Stimulated activated CD4-positive, alpha-beta T cell treated with anti-CD3 and anti-CD28 coated beads, Interleukin-4, amount 100 ng/mL, for 1 hour (primary cell): ENCODE measurements around the gene TOP2B.

ENCODE experiments used
- DNase-seq: peaks from one replicate; pipeline ENCODE4 v3.0.0-alpha.2; 2020

The TOP2B gene

GRCh38 chr3:25665315-25666280 lies 891 bp upstream of the TOP2B start:
- DNase-seq = no peak

DNA sequence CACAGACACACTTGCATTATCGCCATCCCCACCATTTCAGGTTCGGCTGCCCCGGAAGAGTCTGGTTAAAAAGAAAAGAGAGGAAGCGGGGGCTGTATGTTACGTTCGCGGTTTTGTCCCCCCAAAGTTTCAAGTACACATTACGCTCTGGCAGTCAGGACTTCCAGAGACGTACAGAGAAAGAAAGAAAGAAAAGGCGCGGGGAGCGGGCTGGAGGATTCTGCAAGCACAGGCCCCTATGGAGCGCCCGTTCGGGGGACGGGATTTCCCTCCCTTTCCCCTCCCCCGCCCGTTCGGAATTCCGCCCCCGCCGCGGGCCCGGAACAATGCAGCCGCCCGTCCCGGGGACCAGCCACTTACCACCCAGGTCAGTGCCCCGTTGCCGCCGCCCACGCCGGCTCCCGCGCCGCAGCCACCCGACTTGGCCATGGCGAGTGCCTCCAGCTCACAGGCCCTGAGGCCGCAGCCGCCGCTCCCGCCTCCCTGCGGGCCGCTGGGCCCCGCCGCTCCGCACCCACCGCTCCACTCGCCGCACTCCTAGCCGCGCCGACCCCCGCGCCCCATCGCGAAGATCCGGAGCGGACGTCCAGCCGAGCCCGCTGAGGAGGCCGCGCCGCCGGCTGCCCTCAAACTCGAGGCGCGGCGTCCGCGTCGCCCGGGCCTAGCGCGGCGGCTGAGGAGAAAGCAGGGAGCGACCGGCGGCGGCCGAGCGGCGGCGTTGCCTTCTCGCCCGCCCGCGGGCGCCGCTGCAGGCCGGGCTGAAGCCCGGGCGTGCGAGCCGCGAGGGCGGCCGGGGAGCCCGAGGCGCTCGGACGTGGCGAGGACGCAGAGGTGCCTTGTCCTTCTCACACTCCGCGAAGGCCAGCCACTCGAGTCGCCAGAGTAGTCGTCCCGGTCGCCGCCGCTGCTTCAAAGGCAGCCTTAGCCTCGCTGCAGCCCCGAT lies 567 bp downstream of the TOP2B start:
- peak; percentile 73 for DNase-seq

- no peak for DNase-seq
These were observed 1.3 kb downstream of the TOP2B start for GRCh38 chr3:25663347-25663868.

- no peak for DNase-seq
These were observed 1.9 kb downstream of the TOP2B start for GRCh38 chr3:25662736-25663320.

GRCh38 chr3:25661694-25662437 lies 2.8 kb downstream of the TOP2B start:
- DNase-seq = no peak

DNA sequence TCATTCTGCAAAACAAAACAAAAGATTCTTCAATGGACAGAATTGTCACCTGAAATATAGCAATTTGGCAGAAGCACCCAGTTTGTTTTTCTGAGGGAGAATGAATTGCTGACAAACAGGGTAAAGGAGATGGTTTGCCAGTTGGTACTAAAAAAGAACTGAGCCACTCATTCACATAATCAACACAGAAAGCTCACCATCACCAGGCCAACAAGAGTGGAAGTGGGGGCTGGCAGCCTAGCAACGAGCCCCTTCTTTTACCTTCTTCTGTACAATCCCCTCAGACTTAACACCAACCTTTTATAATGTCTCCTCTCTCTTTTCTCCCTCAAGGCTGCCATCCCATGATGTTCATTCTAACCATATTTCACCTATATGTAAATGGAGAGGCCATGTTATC lies 5.9 kb downstream of the TOP2B start:
- DNase-seq = no peak

GRCh38 chr3:25657293-25657692 lies 7.4 kb downstream of the TOP2B start:
- no peak for DNase-seq

DNA sequence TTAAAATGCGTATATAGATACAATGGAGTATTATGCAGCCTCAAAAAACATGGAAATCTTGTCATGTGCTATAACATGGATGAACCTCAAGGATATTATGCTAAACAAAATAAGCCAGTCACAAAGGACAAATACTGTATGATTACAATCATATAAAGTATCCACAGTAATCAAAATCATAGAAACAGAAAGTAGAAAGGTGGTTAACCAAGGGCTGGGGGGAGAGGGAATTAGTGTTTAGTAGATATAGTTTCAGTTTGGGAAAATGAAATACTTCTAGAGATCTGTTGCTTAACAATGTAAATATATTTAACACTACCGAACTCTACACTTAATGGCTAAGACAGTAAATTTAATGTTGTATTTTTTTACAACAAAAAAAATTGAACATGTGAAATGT lies 9.0 kb downstream of the TOP2B start:
- no peak for DNase-seq

GRCh38 chr3:25654576-25654975 lies 10.1 kb downstream of the TOP2B start:
- DNase-seq = no peak

- no peak for DNase-seq
These were observed 11.4 kb downstream of the TOP2B start for GRCh38 chr3:25653322-25653721.

DNA sequence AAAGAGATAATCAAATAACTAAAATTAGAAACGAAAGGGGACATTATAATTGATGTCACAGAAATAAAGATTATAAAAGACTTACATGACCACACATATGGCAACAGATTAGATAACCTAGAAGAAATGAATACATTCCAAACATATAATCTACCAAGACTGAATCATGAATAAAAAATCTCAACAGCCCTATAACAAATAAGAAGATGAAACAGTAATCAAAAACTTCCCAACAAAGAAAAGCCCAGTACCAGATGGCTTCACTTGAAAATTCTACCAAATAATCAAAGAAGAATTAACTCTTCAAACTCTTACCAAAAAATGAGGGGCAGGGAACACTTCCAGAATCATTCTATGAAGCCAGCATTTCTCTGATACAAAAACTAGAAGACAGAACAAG lies 11.8 kb downstream of the TOP2B start:
- DNase-seq = no peak

DNA sequence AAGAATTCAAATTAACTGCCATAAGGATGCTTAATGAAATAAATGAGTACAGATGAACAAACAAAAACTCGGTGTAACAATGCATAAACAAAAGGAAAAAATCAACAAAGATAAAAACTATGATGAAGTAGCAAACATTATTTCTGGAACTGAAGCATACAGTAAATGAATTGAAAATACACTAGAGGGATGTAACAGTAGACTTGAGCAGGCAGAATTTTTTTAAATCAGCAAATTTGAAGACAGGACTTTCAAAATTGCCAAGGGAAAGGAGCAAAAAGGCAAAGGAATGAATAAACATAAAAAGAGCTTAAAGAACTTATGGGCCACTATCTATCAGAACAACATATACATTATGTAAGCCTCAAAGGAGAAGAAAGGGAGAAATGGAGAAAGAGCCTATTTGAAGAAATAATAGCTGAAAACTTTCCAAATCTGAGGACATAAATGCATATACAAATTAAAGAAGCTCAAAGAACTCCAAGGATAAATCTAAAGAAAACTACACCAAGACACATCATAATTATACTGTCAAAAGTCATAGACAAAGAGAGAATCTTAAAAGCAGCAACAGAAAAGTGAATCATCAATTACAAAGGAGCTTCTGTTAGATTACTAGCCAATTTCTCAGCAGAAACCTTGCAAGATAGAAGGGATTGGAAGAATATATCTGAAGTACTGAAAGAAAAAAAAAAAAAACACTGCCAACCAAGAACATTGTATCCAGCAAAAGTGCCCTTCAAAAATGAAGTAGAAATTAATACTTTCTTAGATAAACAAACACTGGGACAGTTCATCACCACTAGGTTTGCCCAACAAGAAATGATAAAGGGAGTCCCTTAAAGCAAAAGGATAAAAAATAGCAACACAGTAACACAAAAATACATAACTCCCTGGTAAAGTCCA lies 15.5 kb downstream of the TOP2B start:
- no peak for DNase-seq

- DNase-seq = peak; percentile 67
These were observed 16.6 kb downstream of the TOP2B start for GRCh38 chr3:25648107-25648535.

GRCh38 chr3:25635038-25635437 lies 29.7 kb downstream of the TOP2B start:
- no peak for DNase-seq

DNA sequence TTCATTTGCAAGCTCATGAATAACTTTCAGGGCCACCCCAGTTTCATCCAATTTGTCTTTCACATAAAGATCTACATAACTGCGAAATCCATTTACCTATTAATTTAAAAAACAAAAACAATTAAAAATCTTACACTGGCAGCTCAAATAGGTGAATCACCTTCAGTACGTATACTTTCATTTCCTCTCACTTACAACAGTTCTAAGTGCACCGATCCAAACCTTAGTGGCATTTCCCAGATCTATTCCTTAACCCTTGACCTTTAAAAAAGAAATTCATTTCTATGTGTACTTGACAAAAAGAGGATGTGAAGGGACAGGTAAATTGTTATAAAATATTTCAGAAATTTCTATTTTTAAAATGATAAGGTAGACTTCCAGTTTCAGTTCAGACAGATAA lies 30.8 kb downstream of the TOP2B start:
- DNase-seq = no peak

DNA sequence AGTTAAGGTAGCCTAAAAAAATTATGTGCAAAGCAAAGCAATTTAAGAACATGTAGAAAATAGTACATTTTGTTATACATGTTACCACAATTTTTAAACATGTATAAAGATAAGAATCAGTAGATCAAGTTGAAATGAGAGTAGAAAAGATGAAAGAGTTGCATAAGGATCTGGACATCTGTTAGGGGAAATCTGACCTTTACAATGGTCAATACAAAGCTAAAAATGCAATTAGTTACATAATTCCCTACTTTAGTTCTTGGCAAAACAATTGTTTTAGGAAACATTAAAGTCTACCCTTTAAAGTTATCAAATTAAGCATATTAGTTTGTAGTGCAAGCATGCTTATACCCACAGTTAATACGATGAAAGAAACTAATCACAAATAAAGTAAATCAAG lies 32.7 kb downstream of the TOP2B start:
- DNase-seq = no peak

- no peak for DNase-seq
These were observed 43.6 kb downstream of the TOP2B start for GRCh38 chr3:25621087-25621486.

DNA sequence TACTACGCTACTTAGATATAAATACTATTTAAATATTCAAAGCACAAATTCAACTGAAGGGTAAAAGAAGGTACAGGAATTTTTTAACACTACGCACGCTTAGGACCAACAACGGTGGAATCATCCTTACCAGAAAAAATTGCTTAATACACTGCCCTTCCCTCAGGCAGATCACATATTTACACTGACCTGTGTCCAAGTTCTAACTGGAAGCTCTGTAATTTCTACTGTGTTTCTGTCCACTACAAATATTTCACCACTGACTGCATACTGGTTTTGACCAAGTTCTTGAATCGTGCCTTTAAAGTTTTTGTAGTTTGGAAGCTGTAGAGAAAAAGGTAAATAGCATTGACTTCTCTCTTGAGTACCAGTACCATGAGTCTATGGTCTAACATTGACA lies 44.2 kb downstream of the TOP2B start:
- DNase-seq = no peak

DNA sequence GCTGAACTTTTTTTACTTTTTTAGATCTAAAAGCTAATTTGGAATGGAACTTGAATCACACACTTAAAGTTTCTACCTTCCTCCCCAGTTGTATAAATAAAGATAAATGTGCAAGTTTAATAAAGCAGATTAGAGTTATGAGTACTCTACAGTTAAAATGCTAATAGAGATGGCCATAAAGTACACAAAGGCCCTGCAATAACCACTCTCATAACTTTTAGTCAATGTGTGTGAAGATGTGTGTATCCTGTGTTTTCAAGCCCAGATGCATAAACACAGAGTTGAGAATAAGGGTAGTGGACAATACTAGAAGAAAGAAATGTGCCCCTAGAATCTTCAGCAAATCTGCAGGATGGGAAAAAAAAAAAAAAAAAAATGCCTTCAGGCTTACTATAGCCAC lies 45.3 kb downstream of the TOP2B start:
- DNase-seq = no peak

DNA sequence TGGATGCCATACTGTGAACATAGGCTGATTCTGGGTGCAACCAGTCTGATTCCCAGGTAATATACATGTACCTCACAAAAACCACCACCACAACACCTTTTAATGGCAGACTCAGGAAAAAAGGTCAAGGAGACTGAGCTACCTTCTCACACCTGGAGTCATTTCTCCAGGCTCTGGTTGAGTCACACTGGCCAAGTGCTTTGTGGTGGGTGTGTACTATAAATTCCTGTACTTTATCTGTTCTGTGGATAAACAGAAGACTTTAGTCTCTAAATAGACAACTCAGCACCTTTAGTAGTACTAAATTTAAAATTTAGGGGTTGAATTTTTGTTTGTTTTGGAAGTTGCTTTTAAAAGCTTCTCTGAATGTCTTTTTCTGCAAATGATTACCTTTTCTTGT lies 46.7 kb downstream of the TOP2B start:
- DNase-seq = no peak

- no peak for DNase-seq
These were observed 53.5 kb downstream of the TOP2B start for GRCh38 chr3:25611193-25611592.
